Measurements from ENCODE around the gene PAPSS2. TPM values are rescaled to one million over a fixed set of nuclear protein-coding genes. Genes with fewer than 3 reads are reported as not detected.

PAPSS2 gene
- total RNA-seq, 2 donors from 2014 or later, result 15.7 to 20.2 TPM

DNA sequence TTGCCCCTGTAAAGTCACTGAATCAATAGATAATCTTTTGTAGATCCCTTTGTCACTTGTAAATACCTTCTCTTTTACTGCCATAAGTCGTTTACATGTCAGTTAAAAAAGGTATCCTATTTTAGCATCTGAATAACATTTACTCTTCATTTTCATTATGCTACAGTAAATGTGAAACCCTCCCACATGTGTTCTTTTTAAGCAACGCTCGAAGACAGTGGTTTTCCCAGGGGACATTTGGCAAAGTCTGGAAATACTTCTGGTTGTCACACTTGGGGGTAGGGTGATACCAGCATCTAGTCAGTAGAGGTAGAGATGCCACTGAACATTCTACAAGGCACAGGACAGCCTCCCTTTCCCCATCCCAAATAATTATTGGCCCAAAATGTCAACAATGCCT is 134.6 kb downstream of the PAPSS2 start:
- no peaks in the 10 kb centered on the region for H3K4me1 Mint-ChIP-seq
- no peak overlapping the region for H3K27ac Mint-ChIP-seq

More for the DNA sequence above, 134.6 kb downstream of the PAPSS2 start:
- Histone ChIP-seq H3K9ac (ENCODE audit: extremely low read depth, low read length, poor library complexity, severe bottlenecking) (no peak overlapping the region), H3K36me3 (ENCODE audit: control insufficient read depth, insufficient read depth, low read length) (peaks cover 85% of the 10 kb centered on the region), H3K9me3 (ENCODE audit: control insufficient read depth, low read length) (peaks cover 23% of the 10 kb centered on the region), H3K27ac (ENCODE audit: low read depth, low read length) (no peak overlapping the region), H3K4me3 (ENCODE audit: low read length) (no peak overlapping the region), H3K4me1 (ENCODE audit: control insufficient read depth, insufficient read depth, low read length) (no peaks in the 10 kb centered on the region), H3K27me3 (ENCODE audit: control insufficient read depth, insufficient read depth, low read length, poor library complexity, severe bottlenecking) (no peaks in the 10 kb centered on the region)
- TF ChIP-seq, protein P1, sequence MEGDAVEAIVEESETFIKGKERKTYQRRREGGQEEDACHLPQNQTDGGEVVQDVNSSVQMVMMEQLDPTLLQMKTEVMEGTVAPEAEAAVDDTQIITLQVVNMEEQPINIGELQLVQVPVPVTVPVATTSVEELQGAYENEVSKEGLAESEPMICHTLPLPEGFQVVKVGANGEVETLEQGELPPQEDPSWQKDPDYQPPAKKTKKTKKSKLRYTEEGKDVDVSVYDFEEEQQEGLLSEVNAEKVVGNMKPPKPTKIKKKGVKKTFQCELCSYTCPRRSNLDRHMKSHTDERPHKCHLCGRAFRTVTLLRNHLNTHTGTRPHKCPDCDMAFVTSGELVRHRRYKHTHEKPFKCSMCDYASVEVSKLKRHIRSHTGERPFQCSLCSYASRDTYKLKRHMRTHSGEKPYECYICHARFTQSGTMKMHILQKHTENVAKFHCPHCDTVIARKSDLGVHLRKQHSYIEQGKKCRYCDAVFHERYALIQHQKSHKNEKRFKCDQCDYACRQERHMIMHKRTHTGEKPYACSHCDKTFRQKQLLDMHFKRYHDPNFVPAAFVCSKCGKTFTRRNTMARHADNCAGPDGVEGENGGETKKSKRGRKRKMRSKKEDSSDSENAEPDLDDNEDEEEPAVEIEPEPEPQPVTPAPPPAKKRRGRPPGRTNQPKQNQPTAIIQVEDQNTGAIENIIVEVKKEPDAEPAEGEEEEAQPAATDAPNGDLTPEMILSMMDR (conservative IDR thresholded peaks at IDR 0.05), result no peak
- H3K27me3 Mint-ChIP-seq (ENCODE audit: insufficient read depth), result no peaks in the 10 kb centered on the region
- peaks cover 68% of the 10 kb centered on the region for H3K36me3 Mint-ChIP-seq (ENCODE audit: low read depth)
- WGBS, 2 experiments (ENCODE audit: insufficient coverage in 1 of 2, insufficient read length in 1 of 2), result 99% methylated on average over 3 of the region's 3 CpGs; no CpG with 5 or more reads in 1 of the 2 experiments
- H3K9me3 Mint-ChIP-seq, result peaks cover 10% of the 10 kb centered on the region
- no peak for DNase-seq
- no peak overlapping the region for H3K4me3 Mint-ChIP-seq

Other genes with a start within 250 kb of the PAPSS2 start
- gene MINPP1, start 155.0 kb upstream of the PAPSS2 start, total RNA-seq, result 10 to 100 TPM; 32.4 to 40.4 TPM
- 10 to 100 TPM; 55.4 to 68.0 TPM for gene ATAD1, start 158.3 kb downstream of the PAPSS2 start, total RNA-seq
- under 1 TPM; 0.49 to 0.51 TPM for gene KLLN, start 203.7 kb downstream of the PAPSS2 start, total RNA-seq
- gene PTEN, start 203.7 kb downstream of the PAPSS2 start, total RNA-seq, result 10 to 100 TPM; 41.7 to 45.0 TPM

All from endodermal cell (in vitro differentiated cells).